Muscle of leg (tissue), 11 donors: Measurements from ENCODE around the gene AK2. TPM values are rescaled to one million over a fixed set of nuclear protein-coding genes. Genes with fewer than 3 reads are reported as not detected.

ENCODE experiments used
- DNase-seq: peaks from one replicate; pipeline ENCODE4 v3.0.0; 2013
- H3K27ac ChIP-seq: one replicate; pipeline ENCODE4 v1.5.1; 2013; ENCODE audit warnings: mild to moderate bottlenecking, low read length, control low read depth
- H3K27me3 ChIP-seq: one replicate; pipeline ENCODE4 v1.6.1; 2013; ENCODE audit warnings: low read length; ENCODE audit not compliant: control insufficient read depth, insufficient read depth
- H3K36me3 ChIP-seq: one replicate; pipeline ENCODE4 v1.6.1; 2013; ENCODE audit warnings: low read length; ENCODE audit not compliant: control insufficient read depth, insufficient read depth
- H3K4me1 ChIP-seq: one replicate; pipeline ENCODE4 v1.6.1; 2013; ENCODE audit warnings: low read length; ENCODE audit not compliant: control insufficient read depth, insufficient read depth
- H3K4me3 ChIP-seq: one replicate; pipeline ENCODE4 v1.5.1; 2013; ENCODE audit warnings: low read length, control low read depth
- H3K9me3 ChIP-seq: replicated peaks from 2 replicates; pipeline ENCODE4 v1.6.1; 2013; ENCODE audit warnings: low read depth, low read length; ENCODE audit not compliant: control insufficient read depth
- WGBS: methylation state at CpG from one replicate; pipeline ENCODE4 v1.1.5; 2013; ENCODE audit warnings: missing lambda C conversion rate; ENCODE audit not compliant: insufficient coverage; 5-methylcytosine and 5-hydroxymethylcytosine counted together
- polyA plus RNA-seq, 8 donors: library from polyadenylated mRNA; unstranded; fragments of 120-200 nt; gene quantifications; one replicate each; pipeline versions ENCODE4 v1.2.1 to v1.2.3, GENCODE V29; 2013; ENCODE audit warnings: inconsistent platforms in 1 of 8, low replicate concordance in 1 of 8; ENCODE audit not compliant: insufficient read length in 8 of 8, insufficient read depth in 1 of 8
- total RNA-seq: library from RNA; stranded (reverse); fragments of 120-200 nt; gene quantifications from one replicate; pipeline ENCODE4 v1.2.4, GENCODE V29; 2013

Gene AK2
- total and polyA plus RNA-seq, 9 donors, result 116 to 155 (median 127) TPM

- H3K27me3 ChIP-seq, result no peaks in the 10 kb centered on the region
- H3K4me1 ChIP-seq, result peaks cover 11% of the 10 kb centered on the region
- H3K9me3 ChIP-seq, result no peaks in the 10 kb centered on the region
- H3K36me3 ChIP-seq, result peaks cover 67% of the 10 kb centered on the region
- H3K4me3 ChIP-seq, result no peak overlapping the region
- 72% methylated on average over 5 of the region's 8 CpGs for WGBS
- H3K27ac ChIP-seq, result no peak overlapping the region
- no peak for DNase-seq
Measured at GRCh38 chr1:33014464-33015163, 22.1 kb downstream of the AK2 start.

- no CpG with 5 or more reads among the region's 1 CpG for WGBS
- peaks cover 11% of the 10 kb centered on the region for H3K4me1 ChIP-seq
- no peak overlapping the region for H3K4me3 ChIP-seq
- H3K9me3 ChIP-seq, result no peaks in the 10 kb centered on the region
- no peak overlapping the region for H3K27ac ChIP-seq
- H3K27me3 ChIP-seq, result no peaks in the 10 kb centered on the region
- peaks cover 69% of the 10 kb centered on the region for H3K36me3 ChIP-seq
- DNase-seq, result no peak
Measured at GRCh38 chr1:33013791-33014190, 22.9 kb downstream of the AK2 start.

- H3K36me3 ChIP-seq, result peaks cover 67% of the 10 kb centered on the region
- 88% methylated on average over 1 of the region's 3 CpGs for WGBS
- no peaks in the 10 kb centered on the region for H3K9me3 ChIP-seq
- peaks cover 11% of the 10 kb centered on the region for H3K4me1 ChIP-seq
- no peak overlapping the region for H3K4me3 ChIP-seq
- peak; percentile 44 for DNase-seq
- no peaks in the 10 kb centered on the region for H3K27me3 ChIP-seq
- peak overlapping the region; percentile 91 for H3K27ac ChIP-seq
Measured at GRCh38 chr1:33012165-33012564, 24.5 kb downstream of the AK2 start.

GRCh38 chr1:33010932-33011731, 25.6 kb downstream of the AK2 start:
- Histone ChIP-seq H3K4me3 (no peak overlapping the region), H3K4me1 (peaks cover 12% of the 10 kb centered on the region), H3K9me3 (no peaks in the 10 kb centered on the region), H3K27me3 (no peaks in the 10 kb centered on the region), H3K36me3 (peaks cover 65% of the 10 kb centered on the region), H3K27ac (peak overlapping the region; percentile 91)
- 29% methylated on average over 2 of the region's 5 CpGs for WGBS
- peak; percentile 95 for DNase-seq

- no CpG with 5 or more reads among the region's 1 CpG for whole genome bisulfite sequencing
- Histone ChIP-seq H3K27ac (no peak overlapping the region), H3K4me3 (no peak overlapping the region), H3K27me3 (no peaks in the 10 kb centered on the region), H3K36me3 (peaks cover 62% of the 10 kb centered on the region), H3K4me1 (peaks cover 12% of the 10 kb centered on the region), H3K9me3 (no peaks in the 10 kb centered on the region)
- no peak for DNase-seq
Measured at GRCh38 chr1:33009561-33009960, 27.1 kb downstream of the AK2 start.

GRCh38 chr1:33008051-33008914, 28.4 kb downstream of the AK2 start:
- H3K4me1 ChIP-seq, result peaks cover 12% of the 10 kb centered on the region
- no peaks in the 10 kb centered on the region for H3K9me3 ChIP-seq
- peaks cover 52% of the 10 kb centered on the region for H3K36me3 ChIP-seq
- no peak for DNase-seq
- no peak overlapping the region for H3K27ac ChIP-seq
- no peaks in the 10 kb centered on the region for H3K27me3 ChIP-seq
- H3K4me3 ChIP-seq, result no peak overlapping the region
- WGBS, result 100% methylated on average over 1 of the region's 13 CpGs

- H3K36me3 ChIP-seq, result peaks cover 45% of the 10 kb centered on the region
- no peaks in the 10 kb centered on the region for H3K27me3 ChIP-seq
- H3K27ac ChIP-seq, result no peak overlapping the region
- peak; percentile 61 for DNase-seq
- peaks cover 9% of the 10 kb centered on the region for H3K4me1 ChIP-seq
- no peaks in the 10 kb centered on the region for H3K9me3 ChIP-seq
- WGBS, result 80% methylated on average over 4 of the region's 6 CpGs
- H3K4me3 ChIP-seq, result no peak overlapping the region
Measured at GRCh38 chr1:33007190-33008050, 29.3 kb downstream of the AK2 start.

GRCh38 chr1:33005838-33006421, 30.8 kb downstream of the AK2 start:
- 66% methylated on average over 4 of the region's 9 CpGs for WGBS
- H3K27me3 ChIP-seq, result no peaks in the 10 kb centered on the region
- H3K36me3 ChIP-seq, result peaks cover 31% of the 10 kb centered on the region
- H3K27ac ChIP-seq, result no peak overlapping the region
- no peak overlapping the region for H3K4me3 ChIP-seq
- H3K4me1 ChIP-seq, result peaks cover 4% of the 10 kb centered on the region
- H3K9me3 ChIP-seq, result no peaks in the 10 kb centered on the region
- DNase-seq, result no peak

- Histone ChIP-seq H3K9me3 (no peaks in the 10 kb centered on the region), H3K36me3 (peaks cover 27% of the 10 kb centered on the region), H3K27me3 (no peaks in the 10 kb centered on the region), H3K4me1 (peaks cover 2% of the 10 kb centered on the region), H3K27ac (no peak overlapping the region), H3K4me3 (no peak overlapping the region)
- WGBS, result no CpG with 5 or more reads among the region's 2 CpGs
- no peak for DNase-seq
Measured at GRCh38 chr1:33005117-33005837, 31.4 kb downstream of the AK2 start.
